ENCODE data around the gene ZNF138. TPM values are rescaled to one million over a fixed set of nuclear protein-coding genes. Genes with fewer than 3 reads are reported as not detected.
"Not testable (repeated sequence)": the region's sequence is repeated elsewhere in the genome, so short reads cannot be mapped to it uniquely, and the experiment has no call there.

ZNF138 gene
- polyA plus RNA-seq, 1 donor, result 11.7 TPM

GRCh38 chr7:64838691-64839090 is 44.5 kb downstream of the ZNF138 start:
- DNase-seq, result no peak

GRCh38 chr7:64839910-64840309 is 45.7 kb downstream of the ZNF138 start:
- no peak for DNase-seq

GRCh38 chr7:64849250-64849923 is 55.2 kb downstream of the ZNF138 start:
- DNase-seq, result no peak

GRCh38 chr7:64849924-64850499 is 55.8 kb downstream of the ZNF138 start:
- DNase-seq, result no peak

GRCh38 chr7:64853679-64854078 is 59.5 kb downstream of the ZNF138 start:
- no peak for DNase-seq

GRCh38 chr7:64854969-64855368 is 60.7 kb downstream of the ZNF138 start:
- DNase-seq, result no peak

GRCh38 chr7:64863021-64863420 is 68.8 kb downstream of the ZNF138 start:
- DNase-seq, result no peak

GRCh38 chr7:64863530-64863929 is 69.3 kb downstream of the ZNF138 start:
- not testable (repeated sequence) for DNase-seq

GRCh38 chr7:64863969-64864368 is 69.7 kb downstream of the ZNF138 start:
- no peak for DNase-seq

GRCh38 chr7:64867863-64868440 is 73.7 kb downstream of the ZNF138 start:
- DNase-seq, result no peak

GRCh38 chr7:64868499-64868898 is 74.3 kb downstream of the ZNF138 start:
- DNase-seq, result no peak

GRCh38 chr7:64869121-64869725 is 75.0 kb downstream of the ZNF138 start:
- no peak for DNase-seq

GRCh38 chr7:64869912-64870562 is 75.8 kb downstream of the ZNF138 start:
- no peak for DNase-seq

GRCh38 chr7:64870656-64871055 is 76.4 kb downstream of the ZNF138 start:
- DNase-seq, result no peak

GRCh38 chr7:64871761-64872160 is 77.5 kb downstream of the ZNF138 start:
- no peak for DNase-seq

- DNase-seq, result no peak
These were observed 78.3 kb downstream of the ZNF138 start for GRCh38 chr7:64872351-64873154.

- no peak for DNase-seq
These were observed 78.9 kb downstream of the ZNF138 start for GRCh38 chr7:64873155-64873500.

- no peak for DNase-seq
These were observed 79.3 kb downstream of the ZNF138 start for GRCh38 chr7:64873517-64873916.

- DNase-seq, result no peak
These were observed 79.9 kb downstream of the ZNF138 start for GRCh38 chr7:64874114-64874513.

GRCh38 chr7:64874562-64875250 is 80.5 kb downstream of the ZNF138 start:
- no peak for DNase-seq

- no peak for DNase-seq
These were observed 81.0 kb downstream of the ZNF138 start for GRCh38 chr7:64875258-64875657.

Data from hindlimb muscle (tissue), 1 donor.